HL-60/S4 (cell line): ENCODE measurements around the gene ALOX12B.

Experiments used
- in situ Hi-C: fragments of 300-500 bp; cut with MboI; formaldehyde crosslinking; loops from 2 replicates; pipeline ENCODE4 v1.14.3; 2022; ENCODE audit warnings: low sequenced_read_pairs

The ALOX12B gene

GRCh38 chr17:8091033-8091687 is 3.6 kb upstream of the ALOX12B start:
- in situ Hi-C loops, result loop anchor here (25.0 kb wide), 1 partner anchor 646 kb away; the partner anchor contains the start of gene CCDC42

DNA sequence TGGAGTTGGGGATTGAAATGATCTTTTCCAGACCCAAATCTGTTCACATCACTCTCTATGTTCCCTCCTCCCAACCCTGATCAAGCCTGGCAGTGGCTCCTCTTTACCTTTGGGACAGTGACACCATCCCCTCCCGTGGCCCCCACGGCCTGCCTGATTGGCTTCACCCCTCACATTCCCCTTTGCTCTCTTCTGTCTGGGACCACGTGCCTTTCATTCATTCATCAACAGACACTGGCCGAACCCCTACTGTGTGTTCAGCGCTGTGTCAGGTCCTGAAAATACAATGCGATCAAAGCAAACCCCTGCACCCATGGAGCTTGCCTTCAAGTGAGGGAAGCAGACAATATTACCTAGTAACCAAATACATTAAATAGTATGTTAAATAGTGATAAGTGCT is 2.2 kb upstream of the ALOX12B start:
- in situ Hi-C loops, result loop anchor here (25.0 kb wide), 1 partner anchor 648 kb away; the partner anchor contains the start of gene CCDC42

DNA sequence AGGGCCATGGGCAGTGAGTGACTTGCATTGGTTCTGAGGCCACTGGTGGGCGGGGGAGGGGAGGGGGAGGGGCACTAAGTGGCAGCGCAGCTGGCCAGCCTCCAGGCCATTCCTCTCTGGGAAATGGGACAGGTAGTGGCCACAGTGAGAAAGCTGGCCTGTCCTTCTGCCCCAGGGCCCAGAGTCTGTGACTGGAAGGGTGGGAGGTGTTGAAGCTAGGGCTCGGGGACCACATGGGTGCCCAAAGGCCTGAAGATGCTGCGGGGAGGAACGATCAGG is 375 bp upstream of the ALOX12B start:
- in situ Hi-C loops, result loop anchor here (25.0 kb wide), 1 partner anchor 649 kb away; the partner anchor contains the start of gene CCDC42

GRCh38 chr17:8084250-8084649 is 3.3 kb downstream of the ALOX12B start:
- in situ Hi-C loops, result loop anchor here (25.0 kb wide), 1 partner anchor 653 kb away; the partner anchor contains the start of gene CCDC42

DNA sequence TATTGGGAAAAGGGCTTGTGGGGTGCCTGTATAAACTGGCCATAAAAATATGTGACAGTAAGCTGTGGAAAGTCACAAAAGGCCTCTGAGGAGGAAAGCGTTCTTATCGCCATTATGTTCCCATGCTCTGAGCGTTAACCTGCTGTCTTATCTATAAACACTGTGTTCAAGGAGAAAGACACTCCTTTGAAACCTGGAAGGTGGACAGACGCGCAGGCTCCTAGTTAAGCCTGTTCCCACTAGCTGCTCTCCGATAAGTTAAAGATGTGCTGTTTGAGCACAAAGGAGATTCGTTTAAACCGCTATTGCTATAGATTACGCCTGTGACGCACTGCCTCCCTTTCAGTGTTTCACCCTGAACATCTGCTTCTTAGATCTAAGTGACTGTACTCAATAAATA is 5.2 kb downstream of the ALOX12B start:
- in situ Hi-C loops, result loop anchor here (25.0 kb wide), 1 partner anchor 655 kb away; the partner anchor contains the start of gene CCDC42

- in situ Hi-C loops, result loop anchor here (25.0 kb wide), 1 partner anchor 655 kb away; the partner anchor contains the start of gene CCDC42
Observed at GRCh38 chr17:8081876-8082275, 5.6 kb downstream of the ALOX12B start.

GRCh38 chr17:8080799-8081219 is 6.7 kb downstream of the ALOX12B start:
- in situ Hi-C loops, result loop anchor here (25.0 kb wide), 1 partner anchor 656 kb away; the partner anchor contains the start of gene CCDC42

GRCh38 chr17:8080208-8080798 is 7.2 kb downstream of the ALOX12B start:
- in situ Hi-C loops, result loop anchor here (25.0 kb wide), 1 partner anchor 657 kb away; the partner anchor contains the start of gene CCDC42

DNA sequence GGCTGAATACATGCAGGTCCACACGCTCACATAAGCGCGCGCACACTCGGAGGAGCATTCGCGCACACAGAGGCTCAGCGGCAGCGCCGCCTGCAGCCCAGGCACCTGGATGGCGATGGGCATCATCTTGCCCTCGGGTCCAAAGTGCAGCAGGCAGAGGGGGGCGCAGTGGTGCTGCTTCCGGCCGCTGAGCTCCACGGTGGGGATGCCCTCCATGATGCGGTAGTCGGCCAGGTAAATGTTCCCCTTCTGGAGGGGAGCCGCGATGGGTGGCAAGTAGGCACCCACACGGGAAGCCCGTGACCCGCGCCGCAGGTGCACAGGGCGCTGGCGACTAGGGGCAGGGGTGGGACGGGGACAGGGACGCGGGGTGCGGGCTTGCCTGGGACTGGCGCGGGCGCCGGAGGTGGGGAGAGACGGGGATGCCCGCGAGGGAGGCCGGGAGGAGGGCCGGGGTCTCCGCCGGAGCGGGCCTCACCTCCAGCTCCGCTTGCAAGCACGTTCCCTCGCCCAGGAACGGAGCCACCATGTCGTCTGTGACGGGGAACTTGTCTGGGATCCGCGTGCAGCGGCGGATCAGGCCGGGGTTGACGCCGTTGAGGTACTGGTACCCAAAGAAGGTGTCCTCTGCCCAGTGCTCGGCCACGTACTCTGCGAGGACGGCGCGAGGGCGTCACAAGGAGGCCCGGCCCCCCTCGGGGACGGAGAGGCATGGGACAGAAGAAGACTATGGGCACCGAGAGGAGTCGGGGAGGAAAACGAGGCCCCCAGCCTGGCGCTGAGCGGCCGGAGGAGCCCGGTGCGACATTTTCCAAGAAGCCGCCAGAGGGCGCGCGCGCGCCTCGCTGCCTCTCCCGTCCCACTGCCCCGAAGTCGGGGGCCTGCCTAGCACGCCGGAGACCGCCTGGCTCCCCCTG is 8.0 kb downstream of the ALOX12B start:
- in situ Hi-C loops, result loop anchor here (25.0 kb wide), 1 partner anchor 658 kb away; the partner anchor contains the start of gene CCDC42

DNA sequence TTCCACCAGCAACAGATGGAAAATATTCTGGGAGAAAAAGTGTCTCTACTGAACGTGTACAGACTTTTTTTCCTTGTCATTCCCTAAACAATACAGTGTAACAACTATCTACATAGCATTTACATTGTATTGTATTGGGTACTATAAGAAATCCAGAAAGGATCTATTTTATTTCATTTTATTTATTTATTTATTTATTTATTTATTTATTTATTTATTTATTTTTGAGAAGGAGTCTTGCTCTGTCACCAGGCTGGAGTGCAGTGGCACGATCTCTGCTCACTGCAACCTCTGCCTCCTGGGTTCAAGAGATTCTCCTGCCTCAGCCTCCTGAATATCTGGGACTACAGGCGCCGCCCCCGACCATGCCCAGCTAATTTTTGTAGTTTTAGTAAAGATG is 9.6 kb downstream of the ALOX12B start:
- in situ Hi-C loops, result loop anchor here (25.0 kb wide), 1 partner anchor 659 kb away; the partner anchor contains the start of gene CCDC42

GRCh38 chr17:8076502-8077266 is 10.8 kb downstream of the ALOX12B start:
- in situ Hi-C loops, result loop anchor here (25.0 kb wide), 1 partner anchor 661 kb away; the partner anchor contains the start of gene CCDC42

DNA sequence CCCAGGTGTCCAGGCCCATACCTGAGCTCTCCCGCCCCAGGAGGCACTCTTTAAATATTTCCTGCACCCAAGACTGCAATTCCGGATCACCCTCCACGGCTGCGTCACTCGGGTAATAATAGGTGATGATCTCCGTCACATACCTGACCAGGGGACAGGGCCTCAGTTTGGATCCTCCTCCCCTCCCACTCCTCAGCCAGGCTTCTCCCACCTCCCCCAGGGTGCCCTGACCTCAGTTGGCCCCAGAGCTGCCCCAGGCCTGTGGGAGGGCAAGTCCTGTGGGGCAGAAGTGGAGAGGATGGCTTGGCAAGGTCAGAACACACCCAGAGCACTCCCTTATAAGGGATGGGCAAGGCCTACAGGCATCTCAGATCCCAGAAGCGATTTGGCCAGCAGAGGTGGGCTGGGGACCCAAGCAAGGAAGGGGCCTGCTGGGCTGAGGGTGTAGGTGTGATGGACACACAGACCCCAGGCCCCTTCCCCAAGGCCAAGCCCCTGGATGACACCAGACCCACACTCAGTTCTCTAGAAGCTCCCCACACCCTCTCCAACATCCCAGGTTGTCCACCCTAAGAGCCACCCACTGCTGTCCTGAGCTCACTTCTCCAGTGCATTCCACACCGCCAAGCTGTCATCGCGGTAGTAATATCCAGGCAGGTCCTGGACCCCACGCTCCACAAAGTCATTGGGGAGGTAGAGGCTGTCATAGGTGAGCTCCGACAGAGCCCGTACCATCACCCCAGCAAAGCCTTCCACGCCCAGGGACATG is 11.8 kb downstream of the ALOX12B start:
- in situ Hi-C loops, result loop anchor here (25.0 kb wide), 1 partner anchor 662 kb away; the partner anchor contains the start of gene CCDC42

DNA sequence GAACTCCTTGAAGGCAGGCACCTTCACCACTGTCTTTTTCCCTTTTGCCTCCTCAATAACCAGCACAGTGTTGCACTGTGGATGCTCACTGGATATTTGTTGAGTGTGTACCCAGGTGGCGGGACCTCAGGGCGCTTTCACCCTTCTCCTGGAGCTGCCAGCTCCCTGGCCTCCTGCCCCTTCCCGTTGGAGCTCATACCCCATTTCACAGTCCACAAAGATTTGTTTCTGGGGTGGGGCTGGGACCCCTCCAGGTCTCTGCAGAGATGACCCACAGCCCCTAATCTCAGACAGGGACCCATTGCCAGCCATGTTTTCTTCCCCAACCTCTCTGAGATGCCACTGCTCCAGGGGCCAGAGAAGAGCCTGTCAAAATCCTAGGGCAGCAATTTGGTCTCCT is 12.4 kb downstream of the ALOX12B start:
- in situ Hi-C loops, result loop anchor here (25.0 kb wide), 1 partner anchor 662 kb away; the partner anchor contains the start of gene CCDC42

DNA sequence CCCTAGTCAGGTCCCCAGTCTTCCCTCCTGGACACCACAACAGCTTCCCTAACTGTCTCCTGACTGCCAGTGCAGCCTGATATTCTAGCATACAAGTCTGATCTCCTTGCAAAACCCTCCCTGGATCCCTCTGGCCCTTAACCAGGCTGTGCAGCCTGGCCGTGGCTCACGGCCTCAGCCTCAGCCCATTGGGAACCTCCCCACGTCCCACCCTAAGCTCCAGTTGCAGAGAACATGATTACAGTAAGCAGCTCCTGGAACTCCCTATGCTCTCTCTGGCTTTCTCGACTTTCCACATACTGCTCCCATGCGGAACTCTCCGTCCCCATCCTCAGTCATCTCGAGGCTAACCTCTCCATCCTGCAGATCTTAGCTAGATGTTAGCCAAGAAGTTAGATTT is 13.0 kb downstream of the ALOX12B start:
- in situ Hi-C loops, result no loop called here

- in situ Hi-C loops, result no loop called here
Observed at GRCh38 chr17:8073627-8074484, 13.7 kb downstream of the ALOX12B start.

- in situ Hi-C loops, result no loop called here
Observed at GRCh38 chr17:8072729-8073461, 14.6 kb downstream of the ALOX12B start.

- in situ Hi-C loops, result no loop called here
Observed at GRCh38 chr17:8072341-8072728, 15.2 kb downstream of the ALOX12B start.

GRCh38 chr17:8071496-8071895 is 16.0 kb downstream of the ALOX12B start:
- in situ Hi-C loops, result no loop called here
